Activated CD4-positive, alpha-beta memory T cell treated with anti-CD3 and anti-CD28 coated beads, Interleukin-2, amount 10 ng/mL, durations not matched to agents 7 days and 5 days (primary cell): Measurements from ENCODE around the gene NOX4. TPM values are rescaled to one million over a fixed set of nuclear protein-coding genes. Genes with fewer than 3 reads are reported as not detected.

ENCODE experiments used
- CTCF ChIA-PET: fragments of 350-600 bp; sonication (Branson Sonifier 250); formaldehyde crosslinking; loops from one replicate; lab custom pipeline; 2021; ENCODE audit warnings: antibody characterized with exemption, inconsistent platforms; lab: Charles Lee
- POLR2A ChIA-PET: fragments of 350-600 bp; sonication (Branson Sonifier 250); formaldehyde crosslinking; loops from one replicate; lab custom pipeline; 2021; ENCODE audit warnings: antibody characterized with exemption; lab: Charles Lee
- DNase-seq: peaks from one replicate; pipeline ENCODE4 v3.0.0-alpha.2; 2020
- H3K27ac Mint-ChIP-seq: one replicate; pipeline ENCODE4 v1.8.0; 2021; ENCODE audit warnings: mild to moderate bottlenecking, mixed read lengths
- H3K27me3 Mint-ChIP-seq: one replicate; pipeline ENCODE4 v1.8.0; 2021; ENCODE audit warnings: mixed read lengths
- H3K36me3 Mint-ChIP-seq: one replicate; pipeline ENCODE4 v1.8.0; 2021; ENCODE audit warnings: low read depth, mixed read lengths
- H3K4me1 Mint-ChIP-seq: one replicate; pipeline ENCODE4 v1.8.0; 2021; ENCODE audit warnings: mixed read lengths
- H3K4me3 Mint-ChIP-seq: one replicate; pipeline ENCODE4 v1.8.0; 2021; ENCODE audit warnings: mild to moderate bottlenecking, mixed read lengths
- H3K9me3 Mint-ChIP-seq: one replicate; pipeline ENCODE4 v1.8.0; 2021; ENCODE audit warnings: mixed read lengths
- total RNA-seq, 2 experiments: library from RNA; stranded (reverse); gene quantifications; one replicate each; pipeline ENCODE4 v1.2.3, GENCODE V29; 2021

NOX4 gene
- not detected for total RNA-seq

- Mint-ChIP-seq H3K36me3 (no peaks in the 10 kb centered on the region), H3K4me3 (no peak within 1 kb of the TSS), H3K9me3 (no peaks in the 10 kb centered on the region), H3K27me3 (peaks cover 9% of the 10 kb centered on the region), H3K27ac (no peak within 1 kb of the TSS), H3K4me1 (no peaks in the 10 kb centered on the region)
- ChIA-PET POLR2A (no interaction called here), CTCF (no interaction called here)
- no peak for DNase-seq
Measured at GRCh38 chr11:89490981-89491690, at the start of gene NOX4. TSS of gene NOX4 (minus strand) at chr11:89491375. CDS start at chr11:89491246, 129 bp downstream.

- ChIA-PET CTCF (no interaction called here), POLR2A (no interaction called here)
- DNase-seq = no peak
- Mint-ChIP-seq H3K27me3 (no peaks in the 10 kb centered on the region), H3K4me1 (no peaks in the 10 kb centered on the region), H3K9me3 (peaks cover 2% of the 10 kb centered on the region), H3K4me3 (no peak overlapping the region), H3K36me3 (no peaks in the 10 kb centered on the region), H3K27ac (no peak overlapping the region)
Measured at GRCh38 chr11:89540826-89541225, 49.7 kb upstream of the NOX4 start.

- DNase-seq = no peak
- H3K4me1 Mint-ChIP-seq = no peaks in the 10 kb centered on the region
- H3K36me3 Mint-ChIP-seq = no peaks in the 10 kb centered on the region
- CTCF ChIA-PET = no interaction called here
- POLR2A ChIA-PET = no interaction called here
- no peak overlapping the region for H3K4me3 Mint-ChIP-seq
- peaks cover 2% of the 10 kb centered on the region for H3K9me3 Mint-ChIP-seq
- H3K27ac Mint-ChIP-seq = no peak overlapping the region
- H3K27me3 Mint-ChIP-seq = no peaks in the 10 kb centered on the region
Measured at GRCh38 chr11:89537936-89538335, 46.8 kb upstream of the NOX4 start.

GRCh38 chr11:89536926-89537325 is 45.8 kb upstream of the NOX4 start:
- POLR2A ChIA-PET = no interaction called here
- Mint-ChIP-seq H3K9me3 (peaks cover 4% of the 10 kb centered on the region), H3K4me1 (no peaks in the 10 kb centered on the region), H3K4me3 (no peak overlapping the region), H3K27me3 (no peaks in the 10 kb centered on the region), H3K36me3 (no peaks in the 10 kb centered on the region), H3K27ac (no peak overlapping the region)
- no peak for DNase-seq
- CTCF ChIA-PET = no interaction called here

GRCh38 chr11:89535221-89535620 is 44.0 kb upstream of the NOX4 start:
- H3K27ac Mint-ChIP-seq = no peak overlapping the region
- H3K36me3 Mint-ChIP-seq = no peaks in the 10 kb centered on the region
- no peaks in the 10 kb centered on the region for H3K27me3 Mint-ChIP-seq
- no peak for DNase-seq
- no peaks in the 10 kb centered on the region for H3K4me1 Mint-ChIP-seq
- POLR2A ChIA-PET = no interaction called here
- CTCF ChIA-PET = interaction anchor here (0.6 kb wide), 1 partner anchor 105 kb away, joined by 3 read pairs; no protein-coding TSS in a partner anchor
- H3K4me3 Mint-ChIP-seq = no peak overlapping the region
- H3K9me3 Mint-ChIP-seq = peaks cover 4% of the 10 kb centered on the region

- POLR2A ChIA-PET = no interaction called here
Measured at GRCh38 chr11:89529626-89530380, 38.6 kb upstream of the NOX4 start.

GRCh38 chr11:89521792-89522191 is 30.6 kb upstream of the NOX4 start:
- DNase-seq = no peak
- H3K9me3 Mint-ChIP-seq = peaks cover under 1% of the 10 kb centered on the region
- CTCF ChIA-PET = no interaction called here
- POLR2A ChIA-PET = no interaction called here
- no peaks in the 10 kb centered on the region for H3K4me1 Mint-ChIP-seq
- H3K4me3 Mint-ChIP-seq = no peak overlapping the region
- no peak overlapping the region for H3K27ac Mint-ChIP-seq
- no peaks in the 10 kb centered on the region for H3K36me3 Mint-ChIP-seq
- H3K27me3 Mint-ChIP-seq = no peaks in the 10 kb centered on the region

More at GRCh38 chr11:89529626-89530380, 38.6 kb upstream of the NOX4 start:
- CTCF ChIA-PET = no interaction called here
- Mint-ChIP-seq H3K9me3 (peaks cover 6% of the 10 kb centered on the region), H3K4me1 (no peaks in the 10 kb centered on the region), H3K27ac (no peak overlapping the region), H3K4me3 (no peak overlapping the region), H3K36me3 (no peaks in the 10 kb centered on the region), H3K27me3 (no peaks in the 10 kb centered on the region)
- DNase-seq = no peak

- H3K9me3 Mint-ChIP-seq = no peaks in the 10 kb centered on the region
- H3K27ac Mint-ChIP-seq = no peak overlapping the region
- H3K4me1 Mint-ChIP-seq = no peaks in the 10 kb centered on the region
- ChIA-PET POLR2A (no interaction called here), CTCF (no interaction called here)
- no peak for DNase-seq
- no peaks in the 10 kb centered on the region for H3K36me3 Mint-ChIP-seq
- H3K4me3 Mint-ChIP-seq = no peak overlapping the region
- no peaks in the 10 kb centered on the region for H3K27me3 Mint-ChIP-seq
Measured at GRCh38 chr11:89521294-89521693, 30.1 kb upstream of the NOX4 start.

- CTCF ChIA-PET = no interaction called here
- Mint-ChIP-seq H3K9me3 (peaks cover 3% of the 10 kb centered on the region), H3K4me3 (no peak overlapping the region), H3K4me1 (no peaks in the 10 kb centered on the region), H3K27me3 (no peaks in the 10 kb centered on the region), H3K27ac (no peak overlapping the region), H3K36me3 (no peaks in the 10 kb centered on the region)
- POLR2A ChIA-PET = no interaction called here
- no peak for DNase-seq
Measured at GRCh38 chr11:89516496-89516895, 25.3 kb upstream of the NOX4 start.

- no peak overlapping the region for H3K4me3 Mint-ChIP-seq
Measured at GRCh38 chr11:89508544-89508943, 17.4 kb upstream of the NOX4 start.

GRCh38 chr11:89504270-89504669 is 13.1 kb upstream of the NOX4 start:
- H3K4me1 Mint-ChIP-seq = no peaks in the 10 kb centered on the region
- no peaks in the 10 kb centered on the region for H3K36me3 Mint-ChIP-seq
- no peaks in the 10 kb centered on the region for H3K27me3 Mint-ChIP-seq
- ChIA-PET CTCF (no interaction called here), POLR2A (no interaction called here)
- no peak overlapping the region for H3K27ac Mint-ChIP-seq
- peaks cover 4% of the 10 kb centered on the region for H3K9me3 Mint-ChIP-seq
- no peak for DNase-seq
- H3K4me3 Mint-ChIP-seq = no peak overlapping the region

More at GRCh38 chr11:89508544-89508943, 17.4 kb upstream of the NOX4 start:
- no peak for DNase-seq
- Mint-ChIP-seq H3K9me3 (peaks cover 4% of the 10 kb centered on the region), H3K27me3 (no peaks in the 10 kb centered on the region), H3K27ac (no peak overlapping the region), H3K36me3 (no peaks in the 10 kb centered on the region), H3K4me1 (no peaks in the 10 kb centered on the region)
- ChIA-PET CTCF (no interaction called here), POLR2A (no interaction called here)

GRCh38 chr11:89503422-89503821 is 12.2 kb upstream of the NOX4 start:
- H3K36me3 Mint-ChIP-seq = no peaks in the 10 kb centered on the region
- POLR2A ChIA-PET = no interaction called here
- H3K27ac Mint-ChIP-seq = no peak overlapping the region
- CTCF ChIA-PET = no interaction called here
- H3K27me3 Mint-ChIP-seq = no peaks in the 10 kb centered on the region
- H3K4me1 Mint-ChIP-seq = no peaks in the 10 kb centered on the region
- no peak for DNase-seq
- peaks cover 4% of the 10 kb centered on the region for H3K9me3 Mint-ChIP-seq
- no peak overlapping the region for H3K4me3 Mint-ChIP-seq

- Mint-ChIP-seq H3K27ac (no peak overlapping the region), H3K4me3 (no peak overlapping the region), H3K27me3 (no peaks in the 10 kb centered on the region), H3K4me1 (no peaks in the 10 kb centered on the region), H3K36me3 (no peaks in the 10 kb centered on the region), H3K9me3 (peaks cover 4% of the 10 kb centered on the region)
- CTCF ChIA-PET = no interaction called here
- POLR2A ChIA-PET = no interaction called here
- DNase-seq = no peak
Measured at GRCh38 chr11:89502301-89502700, 11.1 kb upstream of the NOX4 start.
